Measurements from ENCODE around the gene INPP5D.

The INPP5D gene

DNA sequence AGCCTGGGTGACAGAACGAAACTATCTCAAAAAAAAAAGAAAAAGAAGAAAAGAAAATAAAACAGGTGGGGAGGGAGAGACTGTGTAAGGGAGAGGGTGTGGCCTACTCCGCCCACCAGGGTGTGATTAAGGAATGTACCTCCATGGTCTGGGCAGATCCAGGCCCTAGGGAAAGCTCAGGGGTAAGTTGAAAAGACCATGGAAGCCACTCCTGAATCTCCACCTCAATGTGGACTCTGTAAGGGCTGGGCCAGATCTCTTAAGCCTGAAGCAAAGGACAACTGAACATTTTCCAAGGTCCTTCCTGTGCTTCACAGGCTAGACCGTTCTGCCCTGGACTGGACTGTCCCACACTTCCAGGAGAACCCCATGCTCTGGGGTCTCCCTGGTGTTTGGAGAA lies 181.7 kb downstream of the INPP5D start:
- DNase-seq: no peak
- no peak overlapping the region for H3K4me3 ChIP-seq (ENCODE audit: low read depth, low read length)
- no peaks in the 10 kb centered on the region for H3K27me3 ChIP-seq
- no peaks in the 10 kb centered on the region for H3K4me1 ChIP-seq
- no peak for TF ChIP-seq CTCF (IDR thresholded peaks at IDR 0.05; ENCODE audit: low read depth, low read length)
- no peaks in the 10 kb centered on the region; the same call in 1 of the 2 replicates for H3K9me3 ChIP-seq
- H3K36me3 ChIP-seq: no peaks in the 10 kb centered on the region

GRCh38 chr2:233242231-233242927 lies 182.2 kb downstream of the INPP5D start:
- Histone ChIP-seq H3K27me3 (no peaks in the 10 kb centered on the region), H3K9me3 (no peaks in the 10 kb centered on the region; the same call in 1 of the 2 replicates), H3K4me1 (no peaks in the 10 kb centered on the region), H3K4me3 (ENCODE audit: low read depth, low read length) (no peak overlapping the region), H3K36me3 (no peaks in the 10 kb centered on the region)
- no peak for TF ChIP-seq CTCF (IDR thresholded peaks at IDR 0.05; ENCODE audit: low read depth, low read length)
- no peak for DNase-seq

- Histone ChIP-seq H3K27me3 (no peaks in the 10 kb centered on the region), H3K4me1 (no peaks in the 10 kb centered on the region), H3K36me3 (no peaks in the 10 kb centered on the region), H3K9me3 (no peaks in the 10 kb centered on the region; the same call in 1 of the 2 replicates), H3K4me3 (ENCODE audit: low read depth, low read length) (no peak overlapping the region)
- TF ChIP-seq CTCF (IDR thresholded peaks at IDR 0.05; ENCODE audit: low read depth, low read length): no peak
- no peak for DNase-seq
These were observed 183.2 kb downstream of the INPP5D start for GRCh38 chr2:233243348-233243747.

DNA sequence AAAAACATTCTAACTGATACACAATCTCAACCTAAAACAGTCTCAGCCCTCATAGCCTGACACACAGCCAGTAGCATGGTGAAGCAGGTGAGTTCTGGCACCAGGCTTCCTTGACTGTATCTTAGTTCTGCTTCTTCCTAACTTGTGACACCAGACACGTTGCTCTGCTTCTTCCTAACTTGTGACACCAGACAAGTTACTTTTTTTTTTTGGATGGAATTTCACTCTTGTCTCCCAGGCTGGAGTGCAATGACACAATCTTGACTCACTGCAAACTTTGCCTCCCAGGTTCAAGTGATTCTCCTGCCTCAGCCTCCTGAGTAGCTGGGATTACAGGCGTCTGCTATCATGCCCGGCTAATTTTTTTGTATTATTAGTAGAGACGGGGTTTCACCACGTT lies 184.7 kb downstream of the INPP5D start:
- H3K4me3 ChIP-seq (ENCODE audit: low read depth, low read length): no peak overlapping the region
- H3K27me3 ChIP-seq: no peaks in the 10 kb centered on the region
- DNase-seq: no peak
- no peaks in the 10 kb centered on the region for H3K36me3 ChIP-seq
- TF ChIP-seq CTCF (IDR thresholded peaks at IDR 0.05; ENCODE audit: low read depth, low read length): no peak
- no peaks in the 10 kb centered on the region for H3K9me3 ChIP-seq
- H3K4me1 ChIP-seq: no peaks in the 10 kb centered on the region

DNA sequence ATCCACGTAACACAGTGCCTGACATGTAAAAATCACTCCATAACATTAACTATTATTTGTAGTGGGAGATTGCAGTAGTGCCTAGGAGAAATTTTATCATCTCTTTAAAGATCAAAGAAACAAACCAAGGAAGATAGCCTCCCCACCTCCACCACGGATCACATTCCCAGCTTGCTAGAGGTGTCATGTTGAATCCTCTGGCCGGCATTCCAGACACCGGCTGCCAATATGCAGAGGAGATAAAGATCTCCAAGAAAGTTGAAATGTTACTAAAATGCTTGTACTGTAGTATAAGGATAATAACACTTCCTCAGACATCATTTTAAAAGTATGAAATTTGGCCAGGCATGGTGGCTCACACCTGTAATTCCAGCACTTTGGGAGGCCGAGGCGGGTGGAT lies 185.3 kb downstream of the INPP5D start:
- Histone ChIP-seq H3K27me3 (no peaks in the 10 kb centered on the region), H3K36me3 (no peaks in the 10 kb centered on the region), H3K4me1 (no peaks in the 10 kb centered on the region), H3K4me3 (ENCODE audit: low read depth, low read length) (no peak overlapping the region), H3K9me3 (no peaks in the 10 kb centered on the region; the same call in 1 of the 2 replicates)
- no peak for DNase-seq
- TF ChIP-seq CTCF (IDR thresholded peaks at IDR 0.05; ENCODE audit: low read depth, low read length): no peak

DNA sequence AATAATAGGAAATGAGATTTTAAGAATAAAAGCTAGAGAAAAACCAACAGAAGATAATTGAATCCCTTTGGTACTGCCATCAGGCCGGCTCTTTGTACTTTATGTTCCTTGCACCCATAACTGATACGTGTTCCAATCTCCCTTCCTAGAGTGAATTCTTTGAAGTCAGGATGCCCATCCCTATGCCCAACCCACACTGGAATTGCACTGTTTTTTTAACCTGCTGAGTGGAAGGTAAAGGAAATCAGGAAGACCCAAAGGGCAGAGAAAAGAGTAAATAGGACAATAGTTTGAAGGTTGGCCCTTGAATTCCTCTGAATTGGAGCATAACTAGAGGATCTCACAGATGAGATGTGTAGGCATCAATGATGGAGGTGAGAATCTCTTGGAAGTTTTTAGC lies 187.0 kb downstream of the INPP5D start:
- DNase-seq: no peak
- Histone ChIP-seq H3K4me3 (ENCODE audit: low read depth, low read length) (no peak overlapping the region), H3K9me3 (no peaks in the 10 kb centered on the region; the same call in 1 of the 2 replicates), H3K4me1 (no peaks in the 10 kb centered on the region), H3K27me3 (no peaks in the 10 kb centered on the region), H3K36me3 (no peaks in the 10 kb centered on the region)
- TF ChIP-seq CTCF (IDR thresholded peaks at IDR 0.05; ENCODE audit: low read depth, low read length): no peak

Data from BE2C (cell line).